ENCODE data around the gene HOXC9. TPM values are rescaled to one million over a fixed set of nuclear protein-coding genes. Genes with fewer than 3 reads are reported as not detected.

Gene HOXC9
- polyA plus RNA-seq (2013, experiment 1 of 4) = not detected
- polyA plus RNA-seq (2013, experiment 2 of 4) = not detected
- 0.37 TPM for polyA plus RNA-seq (2013, experiment 3 of 4)
- polyA plus RNA-seq (2013, experiment 4 of 4) = 0.32 TPM

- WGBS, 2 experiments = 3 to 4% methylated on average over 87 of the region's 87 CpGs
- H3K27ac ChIP-seq (ENCODE audit: insufficient read depth, low read depth, low read length, poor library complexity, severe bottlenecking) = no peak within 1 kb of the TSS
- H3K36me3 ChIP-seq (ENCODE audit: control insufficient read depth, insufficient read depth, low read length) = no peaks in the 10 kb centered on the region
- peaks cover 3% of the 10 kb centered on the region for H3K4me1 ChIP-seq (ENCODE audit: control insufficient read depth, insufficient read depth, low read length)
- no peaks in the 10 kb centered on the region for H3K9me3 ChIP-seq (ENCODE audit: control insufficient read depth, low read length)
- H3K27me3 ChIP-seq (ENCODE audit: control insufficient read depth, insufficient read depth, low read length, poor library complexity, severe bottlenecking) = peaks cover 100% of the 10 kb centered on the region
- H3K4me3 ChIP-seq (ENCODE audit: insufficient read depth, low read depth, low read length) = peak within 1 kb of the TSS; percentile 16
Observed at GRCh38 chr12:54000116-54001114, at the start of gene HOXC9. Gene HOXC9, plus strand, starts transcription at chr12:54000161. Its CDS starts 28 bp downstream, at chr12:54000189.

GRCh38 chr12:53950437-53950773 lies 49.6 kb upstream of the HOXC9 start:
- Histone ChIP-seq H3K27ac (ENCODE audit: insufficient read depth, low read depth, low read length, poor library complexity, severe bottlenecking) (no peak overlapping the region), H3K27me3 (ENCODE audit: control insufficient read depth, insufficient read depth, low read length, poor library complexity, severe bottlenecking) (peaks cover 100% of the 10 kb centered on the region), H3K4me1 (ENCODE audit: control insufficient read depth, insufficient read depth, low read length) (no peaks in the 10 kb centered on the region), H3K4me3 (ENCODE audit: insufficient read depth, low read depth, low read length) (no peak overlapping the region), H3K9me3 (ENCODE audit: control insufficient read depth, low read length) (no peaks in the 10 kb centered on the region), H3K36me3 (ENCODE audit: control insufficient read depth, insufficient read depth, low read length) (no peaks in the 10 kb centered on the region)
- WGBS, 2 experiments = 9 to 11% methylated on average over 10 of the region's 10 CpGs

- peaks cover 100% of the 10 kb centered on the region for H3K27me3 ChIP-seq (ENCODE audit: control insufficient read depth, insufficient read depth, low read length, poor library complexity, severe bottlenecking)
- H3K4me1 ChIP-seq (ENCODE audit: control insufficient read depth, insufficient read depth, low read length) = no peaks in the 10 kb centered on the region
- no peaks in the 10 kb centered on the region for H3K9me3 ChIP-seq (ENCODE audit: control insufficient read depth, low read length)
- no peaks in the 10 kb centered on the region for H3K36me3 ChIP-seq (ENCODE audit: control insufficient read depth, insufficient read depth, low read length)
- WGBS, 2 experiments = 6 to 8% methylated on average over 34 of the region's 34 CpGs
- H3K27ac ChIP-seq (ENCODE audit: insufficient read depth, low read depth, low read length, poor library complexity, severe bottlenecking) = no peak overlapping the region
- H3K4me3 ChIP-seq (ENCODE audit: insufficient read depth, low read depth, low read length) = no peak overlapping the region
Observed at GRCh38 chr12:53950789-53951576, 49.0 kb upstream of the HOXC9 start.

- Histone ChIP-seq H3K9me3 (ENCODE audit: control insufficient read depth, low read length) (no peaks in the 10 kb centered on the region), H3K36me3 (ENCODE audit: control insufficient read depth, insufficient read depth, low read length) (no peaks in the 10 kb centered on the region), H3K4me3 (ENCODE audit: insufficient read depth, low read depth, low read length) (no peak overlapping the region), H3K27ac (ENCODE audit: insufficient read depth, low read depth, low read length, poor library complexity, severe bottlenecking) (no peak overlapping the region), H3K4me1 (ENCODE audit: control insufficient read depth, insufficient read depth, low read length) (no peaks in the 10 kb centered on the region), H3K27me3 (ENCODE audit: control insufficient read depth, insufficient read depth, low read length, poor library complexity, severe bottlenecking) (peaks cover 100% of the 10 kb centered on the region)
- WGBS, 2 experiments = 8% methylated on average over 47 of the region's 47 CpGs
Observed at GRCh38 chr12:53951577-53952334, 48.2 kb upstream of the HOXC9 start.

- Histone ChIP-seq H3K9me3 (ENCODE audit: control insufficient read depth, low read length) (no peaks in the 10 kb centered on the region), H3K4me3 (ENCODE audit: insufficient read depth, low read depth, low read length) (no peak overlapping the region), H3K27me3 (ENCODE audit: control insufficient read depth, insufficient read depth, low read length, poor library complexity, severe bottlenecking) (peaks cover 100% of the 10 kb centered on the region), H3K4me1 (ENCODE audit: control insufficient read depth, insufficient read depth, low read length) (no peaks in the 10 kb centered on the region), H3K27ac (ENCODE audit: insufficient read depth, low read depth, low read length, poor library complexity, severe bottlenecking) (no peak overlapping the region), H3K36me3 (ENCODE audit: control insufficient read depth, insufficient read depth, low read length) (no peaks in the 10 kb centered on the region)
- WGBS, 2 experiments = 4 to 5% methylated on average over 13 of the region's 13 CpGs
Observed at GRCh38 chr12:53952335-53952694, 47.6 kb upstream of the HOXC9 start.

- Histone ChIP-seq H3K27ac (ENCODE audit: insufficient read depth, low read depth, low read length, poor library complexity, severe bottlenecking) (no peak overlapping the region), H3K27me3 (ENCODE audit: control insufficient read depth, insufficient read depth, low read length, poor library complexity, severe bottlenecking) (peaks cover 100% of the 10 kb centered on the region), H3K4me3 (ENCODE audit: insufficient read depth, low read depth, low read length) (no peak overlapping the region), H3K9me3 (ENCODE audit: control insufficient read depth, low read length) (no peaks in the 10 kb centered on the region), H3K4me1 (ENCODE audit: control insufficient read depth, insufficient read depth, low read length) (no peaks in the 10 kb centered on the region), H3K36me3 (ENCODE audit: control insufficient read depth, insufficient read depth, low read length) (no peaks in the 10 kb centered on the region)
- WGBS, 2 experiments = 5 to 6% methylated on average over 38 of the region's 38 CpGs
Observed at GRCh38 chr12:53952871-53953734, 46.9 kb upstream of the HOXC9 start.

GRCh38 chr12:53953831-53954693 lies 45.9 kb upstream of the HOXC9 start:
- H3K27ac ChIP-seq (ENCODE audit: insufficient read depth, low read depth, low read length, poor library complexity, severe bottlenecking) = no peak overlapping the region
- H3K4me1 ChIP-seq (ENCODE audit: control insufficient read depth, insufficient read depth, low read length) = no peaks in the 10 kb centered on the region
- no peak overlapping the region for H3K4me3 ChIP-seq (ENCODE audit: insufficient read depth, low read depth, low read length)
- H3K36me3 ChIP-seq (ENCODE audit: control insufficient read depth, insufficient read depth, low read length) = no peaks in the 10 kb centered on the region
- H3K9me3 ChIP-seq (ENCODE audit: control insufficient read depth, low read length) = no peaks in the 10 kb centered on the region
- H3K27me3 ChIP-seq (ENCODE audit: control insufficient read depth, insufficient read depth, low read length, poor library complexity, severe bottlenecking) = peaks cover 100% of the 10 kb centered on the region
- 26 to 28% methylated on average over 16 of the region's 19 CpGs for WGBS, 2 experiments

GRCh38 chr12:53954694-53955035 lies 45.3 kb upstream of the HOXC9 start, which contains the start of gene HOXC12:
Gene HOXC12, plus strand, starts transcription at chr12:53954903. Its CDS starts 27 bp downstream, at chr12:53954930.
- Histone ChIP-seq H3K9me3 (ENCODE audit: control insufficient read depth, low read length) (no peaks in the 10 kb centered on the region), H3K4me1 (ENCODE audit: control insufficient read depth, insufficient read depth, low read length) (no peaks in the 10 kb centered on the region), H3K36me3 (ENCODE audit: control insufficient read depth, insufficient read depth, low read length) (no peaks in the 10 kb centered on the region), H3K4me3 (ENCODE audit: insufficient read depth, low read depth, low read length) (no peak within 1 kb of the TSS), H3K27ac (ENCODE audit: insufficient read depth, low read depth, low read length, poor library complexity, severe bottlenecking) (no peak within 1 kb of the TSS), H3K27me3 (ENCODE audit: control insufficient read depth, insufficient read depth, low read length, poor library complexity, severe bottlenecking) (peaks cover 100% of the 10 kb centered on the region)
- 11 to 12% methylated on average over 19 of the region's 20 CpGs for WGBS, 2 experiments

All from ectodermal cell (in vitro differentiated cells).